HG03520 (cell line): ENCODE data around the gene HSD17B14.
"Not testable (repeated sequence)": the region's sequence is repeated elsewhere in the genome, so short reads cannot be mapped to it uniquely, and the experiment has no call there.

Experiments
- ATAC-seq: cut with Tn5 transposase; IDR thresholded peaks from one replicate; pipeline ENCODE4 v1.9.1; 2021; ENCODE audit warnings: mild to moderate bottlenecking, moderate library complexity; ENCODE audit not compliant: unreplicated experiment

HSD17B14 gene

DNA sequence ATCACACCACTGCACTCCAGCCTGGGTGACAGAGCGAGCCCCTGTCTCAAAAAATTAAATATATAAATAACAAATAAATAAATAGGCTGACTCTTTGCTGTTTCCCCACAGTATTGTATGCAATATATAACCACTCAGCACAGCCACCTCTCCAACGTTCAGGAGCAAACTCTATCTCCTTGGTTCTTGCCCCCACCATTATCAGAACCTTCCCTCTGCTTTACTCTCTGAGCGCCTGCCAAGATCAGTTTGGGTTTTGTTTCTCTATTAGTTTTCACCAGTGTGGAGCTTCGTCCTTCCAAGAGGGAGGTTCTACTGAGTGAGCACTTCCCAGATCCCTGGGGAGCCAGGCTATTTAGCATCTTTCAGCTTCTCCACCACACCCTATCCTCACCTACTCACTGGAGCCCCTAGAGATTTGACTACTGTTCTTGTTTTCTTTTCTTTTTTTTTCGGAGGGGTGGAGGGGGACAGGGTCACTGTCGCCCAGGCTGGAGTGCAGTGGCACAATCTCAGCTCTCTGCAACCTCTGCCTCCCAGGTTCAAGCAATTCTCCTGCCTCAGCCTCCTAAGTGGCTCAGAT, 68.0 kb downstream of the HSD17B14 start:
- not testable (repeated sequence) for ATAC-seq

DNA sequence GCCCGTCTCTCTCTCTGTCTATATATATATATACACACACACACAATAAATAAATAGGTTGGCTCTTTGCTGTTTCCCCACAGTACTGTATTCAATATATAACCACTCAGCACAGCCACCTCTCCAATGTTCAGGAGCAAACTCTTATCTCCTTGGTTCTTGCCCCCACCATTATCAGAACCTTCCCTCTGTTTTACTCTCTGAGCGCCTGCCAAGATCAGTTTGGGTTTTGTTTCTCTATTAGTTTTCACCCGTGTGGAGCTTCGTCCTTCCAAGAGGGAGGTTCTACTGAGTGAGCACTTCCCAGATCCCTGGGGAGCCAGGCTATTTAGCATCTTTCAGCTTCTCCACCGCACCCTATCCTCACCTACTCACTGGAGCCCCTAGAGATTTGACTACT, 70.5 kb downstream of the HSD17B14 start:
- ATAC-seq, result not testable (repeated sequence)
